GM12878 (cell line): ENCODE data around the gene CNNM1.

ENCODE experiments used
- CTCF ChIP-seq, 3 experiments: IDR thresholded peaks in 2 of 3; conservative IDR thresholded peaks in 1 of 3; 2 replicates each; pipeline ENCODE4 v1.5.1; 2011; ENCODE audit warnings: low read depth in 3 of 3, low read length in 3 of 3, mild to moderate bottlenecking in 3 of 3, control low read depth in 2 of 3, moderate library complexity in 2 of 3, inconsistent platforms in 1 of 3, mixed read lengths in 1 of 3; ENCODE audit not compliant: control insufficient read depth in 2 of 3, insufficient read depth in 1 of 3; ENCODE audit errors: extremely low read depth in 1 of 3
- EGR1 ChIP-seq, 2 experiments: IDR thresholded peaks; 1 replicate in 1 of 2; 2 replicates in 1 of 2; pipeline ENCODE4 v1.6.1; 2011 to 2012; ENCODE audit warnings: low read depth in 2 of 2, low read length in 2 of 2, borderline replicate concordance in 1 of 2, mild to moderate bottlenecking in 1 of 2, moderate library complexity in 1 of 2
- EP300 ChIP-seq, 2 experiments: fragments of 150-350 bp in 1 of 2; IDR thresholded peaks; 2 replicates each; pipeline ENCODE4 v1.6.1; 2011 to 2012; ENCODE audit warnings: low read depth in 2 of 2, low read length in 2 of 2, borderline replicate concordance in 1 of 2, improper control_type of control experiment in 1 of 2, inconsistent platforms in 1 of 2; ENCODE audit not compliant: control insufficient read depth in 1 of 2
- FOXM1 ChIP-seq: IDR thresholded peaks from 2 replicates; pipeline ENCODE4 v1.6.1; 2012; ENCODE audit warnings: low read depth, mild to moderate bottlenecking, inconsistent platforms, low read length, moderate library complexity
- NFYB ChIP-seq: IDR thresholded peaks from 2 replicates; pipeline ENCODE4 v1.6.1; 2011; ENCODE audit warnings: low read depth, mild to moderate bottlenecking, low read length, improper control_type of control experiment, moderate library complexity; ENCODE audit not compliant: insufficient read depth
- REST ChIP-seq: IDR thresholded peaks from 2 replicates; pipeline ENCODE4 v1.6.1; 2012; ENCODE audit warnings: mild to moderate bottlenecking, low read depth, low read length
- SMC3 ChIP-seq: IDR thresholded peaks from 2 replicates; pipeline ENCODE4 v1.6.1; 2011; ENCODE audit warnings: low read length, improper control_type of control experiment, borderline replicate concordance
- SUPT20H ChIP-seq: IDR thresholded peaks from 2 replicates; pipeline ENCODE4 v1.6.1; 2011; ENCODE audit warnings: low read depth, mild to moderate bottlenecking, low read length, moderate library complexity, borderline replicate concordance; ENCODE audit not compliant: control insufficient read depth
- SUZ12 ChIP-seq: fragments of 200-600 bp; sonication (generic); IDR thresholded peaks from one replicate; pipeline ENCODE4 v1.6.1; 2018; ENCODE audit warnings: antibody characterized with exemption, mild to moderate bottlenecking; ENCODE audit not compliant: unreplicated experiment
- TAF1 ChIP-seq: IDR thresholded peaks from 2 replicates; pipeline ENCODE4 v1.6.1; 2011; ENCODE audit warnings: mild to moderate bottlenecking, low read depth, low read length, borderline replicate concordance
- YY1 ChIP-seq: IDR thresholded peaks from 2 replicates; pipeline ENCODE4 v1.6.1; 2011; ENCODE audit warnings: low read depth, mild to moderate bottlenecking, low read length
- TF ChIP-seq, protein P1 (sequence below): IDR thresholded peaks from 2 replicates; pipeline ENCODE4 v1.6.1; 2012; ENCODE audit warnings: low read depth, low read length, improper control_type of control experiment

DNA sequence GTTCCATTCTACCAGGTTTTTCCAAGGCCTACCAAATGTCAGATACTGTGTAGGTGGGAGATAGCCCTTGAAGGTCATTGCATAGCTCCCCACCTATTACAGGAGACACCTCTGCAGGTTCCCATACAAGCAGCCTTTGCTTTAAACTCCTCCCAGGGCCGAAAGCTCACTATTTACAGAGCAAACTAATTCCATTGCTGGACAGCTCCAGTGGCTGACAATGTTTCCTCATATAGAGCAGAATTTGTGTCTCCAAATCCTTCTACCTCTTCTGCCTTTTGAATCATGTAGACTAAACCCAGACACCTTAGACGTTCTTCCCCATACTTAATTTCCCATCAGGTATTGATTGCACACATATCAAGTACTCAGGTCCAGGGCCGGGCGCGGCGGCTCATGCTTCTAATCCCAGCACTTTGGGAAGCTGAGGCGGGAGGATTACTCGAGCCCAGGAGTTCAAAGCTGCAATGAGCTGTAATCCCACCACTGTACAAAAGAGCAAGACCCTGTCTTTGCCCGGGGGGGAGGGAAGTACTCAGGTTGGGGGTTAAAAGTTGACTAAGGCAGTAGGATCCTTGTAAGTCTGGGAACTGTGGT is 2.1 kb downstream of the CNNM1 start:
- TF ChIP-seq YY1 = no peak
- TF ChIP-seq NFYB = no peak
- no peak for TF ChIP-seq CTCF (IDR thresholded peaks at IDR 0.05 in 2 of 3, conservative IDR thresholded peaks at IDR 0.05 in 1 of 3; ENCODE audit: control insufficient read depth in 2 of 3, extremely low read depth in 1 of 3, insufficient read depth in 1 of 3, low read depth in 3 of 3, low read length in 3 of 3)
- no peak for TF ChIP-seq SMC3
- no peak for TF ChIP-seq EGR1 (IDR thresholded peaks at IDR 0.05; ENCODE audit: borderline replicate concordance in 1 of 2, low read depth in 2 of 2, low read length in 2 of 2)
- TF ChIP-seq REST = peak; percentile 36; the same call in 1 of the 2 replicates
- TF ChIP-seq, protein P1, sequence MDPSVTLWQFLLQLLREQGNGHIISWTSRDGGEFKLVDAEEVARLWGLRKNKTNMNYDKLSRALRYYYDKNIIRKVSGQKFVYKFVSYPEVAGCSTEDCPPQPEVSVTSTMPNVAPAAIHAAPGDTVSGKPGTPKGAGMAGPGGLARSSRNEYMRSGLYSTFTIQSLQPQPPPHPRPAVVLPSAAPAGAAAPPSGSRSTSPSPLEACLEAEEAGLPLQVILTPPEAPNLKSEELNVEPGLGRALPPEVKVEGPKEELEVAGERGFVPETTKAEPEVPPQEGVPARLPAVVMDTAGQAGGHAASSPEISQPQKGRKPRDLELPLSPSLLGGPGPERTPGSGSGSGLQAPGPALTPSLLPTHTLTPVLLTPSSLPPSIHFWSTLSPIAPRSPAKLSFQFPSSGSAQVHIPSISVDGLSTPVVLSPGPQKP = no peak
- no peak for TF ChIP-seq SUPT20H
- TF ChIP-seq EP300 (IDR thresholded peaks at IDR 0.05; ENCODE audit: borderline replicate concordance in 1 of 2, control insufficient read depth in 1 of 2, low read depth in 2 of 2, low read length in 2 of 2) = no peak
- no peak for TF ChIP-seq SUZ12
- TF ChIP-seq FOXM1 = no peak
- TF ChIP-seq TAF1 = no peak
